Erythroblast (primary cell): ENCODE data around the gene SULF2.

ENCODE experiments used
- GATA1 ChIP-seq: IDR thresholded peaks from 2 replicates; pipeline ENCODE4 v1.6.1; 2011; ENCODE audit warnings: low read depth, mild to moderate bottlenecking, control low read depth, low read length, moderate library complexity
- POLR2A ChIP-seq: IDR thresholded peaks from 2 replicates; pipeline ENCODE4 v1.6.1; 2011; ENCODE audit warnings: mild to moderate bottlenecking, low read length

DNA sequence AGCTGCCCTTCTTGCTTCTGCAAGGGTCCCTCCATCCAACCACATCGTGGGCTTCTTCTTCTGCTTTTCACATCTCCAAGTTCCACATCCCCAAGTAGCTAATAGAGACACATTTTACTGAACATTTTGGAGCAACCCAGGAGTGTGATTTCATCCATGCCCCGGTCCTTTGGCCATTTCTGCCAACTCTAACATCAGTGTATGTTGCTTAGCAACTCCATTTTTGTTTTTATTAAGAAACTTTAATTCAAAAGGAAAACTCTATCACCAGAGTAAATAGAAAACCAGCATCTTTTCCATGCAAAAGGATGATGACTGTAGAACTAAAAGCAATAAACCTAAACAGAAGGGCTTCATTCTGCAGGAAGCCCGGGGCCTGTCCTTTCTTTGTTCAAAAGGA lies 32.7 kb upstream of the SULF2 start:
- TF ChIP-seq POLR2A (no peak), GATA1 (no peak)
